ENCODE data around the gene SSNA1. TPM values are rescaled to one million over a fixed set of nuclear protein-coding genes. Genes with fewer than 3 reads are reported as not detected.

The SSNA1 gene
- total and polyA plus RNA-seq, 2 donors (not counting 1 experiment from before 2014, with no cell fraction given): 37.7 to 56.3 TPM

DNA sequence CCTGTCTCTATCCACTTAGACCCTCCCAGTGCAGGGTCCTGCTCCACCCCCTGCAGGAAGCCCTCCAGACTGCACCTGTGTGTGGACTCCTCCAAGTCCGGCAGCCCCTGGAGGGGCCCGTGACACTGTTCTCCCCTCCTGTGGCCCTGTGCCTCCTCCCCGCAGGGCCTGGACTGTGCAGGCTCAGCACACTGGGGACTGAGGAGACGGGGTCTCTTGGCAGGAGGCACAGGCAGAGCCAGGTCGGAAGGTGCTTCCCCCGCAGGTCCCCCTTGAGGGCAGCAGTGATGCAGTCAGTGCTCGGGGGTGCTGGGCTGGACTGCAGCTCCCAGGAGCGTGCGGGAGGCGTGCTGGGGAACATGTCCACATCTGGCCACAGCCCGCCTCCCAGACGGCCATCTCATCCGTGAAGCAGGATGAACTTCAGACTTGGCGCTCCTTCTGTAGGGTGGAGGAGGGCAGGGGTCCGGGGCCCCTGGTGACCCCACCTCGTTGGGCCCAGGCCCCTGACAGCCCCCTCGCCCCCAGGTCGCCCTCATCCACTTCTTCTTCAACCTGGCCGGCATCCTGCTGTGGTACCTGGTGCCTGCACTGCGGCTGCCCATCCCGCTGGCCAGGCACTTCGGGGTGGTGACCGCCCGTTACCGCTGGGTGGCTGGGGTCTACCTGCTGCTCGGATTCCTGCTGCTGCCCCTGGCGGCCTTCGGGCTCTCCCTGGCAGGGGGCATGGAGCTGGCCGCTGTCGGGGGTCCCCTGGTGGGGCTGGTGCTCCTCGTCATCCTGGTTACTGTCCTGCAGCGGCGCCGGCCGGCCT lies 47.2 kb downstream of the SSNA1 start:
- peaks cover 13% of the 10 kb centered on the region for H3K79me2 ChIP-seq (ENCODE audit: control insufficient read depth, insufficient read depth, low read length)
- H3K4me3 ChIP-seq (replicated peaks in 1 of 4; ENCODE audit: control extremely low read depth in 1 of 4, insufficient read depth in 1 of 4, low read depth in 3 of 4, low read length in 4 of 4): no peak overlapping the region
- H3K4me2 ChIP-seq (ENCODE audit: extremely low read depth, insufficient read depth, low read length): no peak overlapping the region
- no peak for DNase-seq (ENCODE audit: low read depth in 2 of 2)
- TF ChIP-seq EZH2 (IDR thresholded peaks at IDR 0.05; ENCODE audit: low read length, missing control alignments) (no peak), CTCF (conservative IDR thresholded peaks at IDR 0.05 in 1 of 2, IDR thresholded peaks at IDR 0.05 in 1 of 2; ENCODE audit: low read depth in 1 of 2, low read length in 2 of 2) (no peak)
- H3K36me3 ChIP-seq (ENCODE audit: control insufficient read depth, insufficient read depth, low read length): no peaks in the 10 kb centered on the region
- H3K27ac ChIP-seq (ENCODE audit: insufficient read depth, low read length): no peak overlapping the region
- peaks cover 2% of the 10 kb centered on the region for H3K4me1 ChIP-seq (ENCODE audit: control insufficient read depth, extremely low read depth, insufficient read depth, low read length)
- H2AFZ ChIP-seq (ENCODE audit: low read length): no peak overlapping the region
- no peaks in the 10 kb centered on the region for H4K20me1 ChIP-seq (ENCODE audit: control insufficient read depth, extremely low read depth, insufficient read depth, low read length)
- H3K9me3 ChIP-seq (ENCODE audit: control insufficient read depth, insufficient read depth, low read depth, low read length): no peaks in the 10 kb centered on the region
- no peak overlapping the region for H3K9ac ChIP-seq (ENCODE audit: insufficient read depth, low read length)
- H3K27me3 ChIP-seq (ENCODE audit: control insufficient read depth, insufficient read depth, low read length): no peaks in the 10 kb centered on the region

GRCh38 chr9:137236238-137236935 lies 47.9 kb downstream of the SSNA1 start:
- Histone ChIP-seq H3K9ac (ENCODE audit: insufficient read depth, low read length) (no peak overlapping the region), H3K79me2 (ENCODE audit: control insufficient read depth, insufficient read depth, low read length) (peaks cover 13% of the 10 kb centered on the region), H3K27me3 (ENCODE audit: control insufficient read depth, insufficient read depth, low read length) (no peaks in the 10 kb centered on the region), H3K36me3 (ENCODE audit: control insufficient read depth, insufficient read depth, low read length) (no peaks in the 10 kb centered on the region), H3K4me1 (ENCODE audit: control insufficient read depth, extremely low read depth, insufficient read depth, low read length) (peaks cover 2% of the 10 kb centered on the region), H3K4me3 (replicated peaks in 1 of 4; ENCODE audit: control extremely low read depth in 1 of 4, insufficient read depth in 1 of 4, low read depth in 3 of 4, low read length in 4 of 4) (peak overlapping the region in 1 of 4 experiments; percentile 7), H3K9me3 (ENCODE audit: control insufficient read depth, insufficient read depth, low read depth, low read length) (no peaks in the 10 kb centered on the region), H4K20me1 (ENCODE audit: control insufficient read depth, extremely low read depth, insufficient read depth, low read length) (no peaks in the 10 kb centered on the region), H3K4me2 (ENCODE audit: extremely low read depth, insufficient read depth, low read length) (no peak overlapping the region), H3K27ac (ENCODE audit: insufficient read depth, low read length) (no peak overlapping the region), H2AFZ (ENCODE audit: low read length) (no peak overlapping the region)
- DNase-seq (ENCODE audit: low read depth in 2 of 2): peak; percentile 60 to 62
- TF ChIP-seq EZH2 (IDR thresholded peaks at IDR 0.05; ENCODE audit: low read length, missing control alignments): no peak
- TF ChIP-seq CTCF (conservative IDR thresholded peaks at IDR 0.05 in 1 of 2, IDR thresholded peaks at IDR 0.05 in 1 of 2; ENCODE audit: low read depth in 1 of 2, low read length in 2 of 2): peak; percentile 79 to 81

DNA sequence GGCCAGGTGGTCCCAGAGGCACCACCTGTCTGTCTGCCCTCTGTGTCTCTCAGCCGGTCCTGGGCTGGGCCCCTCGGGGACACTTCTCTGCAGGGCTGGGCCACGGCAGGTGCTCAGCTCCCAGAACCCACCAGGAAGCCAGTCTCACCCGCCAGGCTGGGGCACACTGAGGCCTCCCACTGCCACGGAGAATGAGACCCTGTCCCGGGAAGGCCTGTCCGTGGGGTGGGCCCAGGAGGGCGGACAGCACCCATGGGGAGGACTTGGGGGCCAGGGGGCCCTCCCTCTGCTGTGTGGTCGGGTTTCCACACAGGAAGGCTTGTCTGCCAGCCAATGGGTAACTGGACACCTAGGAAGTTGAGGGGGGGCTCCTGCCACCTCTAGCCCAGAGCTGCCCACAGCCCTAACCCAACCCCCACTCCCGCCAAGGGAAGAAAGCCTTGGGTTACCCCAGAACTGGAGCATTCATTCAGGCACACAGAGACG lies 48.5 kb downstream of the SSNA1 start:
- Histone ChIP-seq H3K9ac (ENCODE audit: insufficient read depth, low read length) (no peak overlapping the region), H3K79me2 (ENCODE audit: control insufficient read depth, insufficient read depth, low read length) (peaks cover 18% of the 10 kb centered on the region), H3K4me2 (ENCODE audit: extremely low read depth, insufficient read depth, low read length) (no peak overlapping the region), H4K20me1 (ENCODE audit: control insufficient read depth, extremely low read depth, insufficient read depth, low read length) (no peaks in the 10 kb centered on the region), H3K4me1 (ENCODE audit: control insufficient read depth, extremely low read depth, insufficient read depth, low read length) (peaks cover 2% of the 10 kb centered on the region), H3K4me3 (replicated peaks in 1 of 4; ENCODE audit: control extremely low read depth in 1 of 4, insufficient read depth in 1 of 4, low read depth in 3 of 4, low read length in 4 of 4) (no peak overlapping the region), H3K36me3 (ENCODE audit: control insufficient read depth, insufficient read depth, low read length) (peaks cover 3% of the 10 kb centered on the region), H2AFZ (ENCODE audit: low read length) (no peak overlapping the region), H3K9me3 (ENCODE audit: control insufficient read depth, insufficient read depth, low read depth, low read length) (no peaks in the 10 kb centered on the region), H3K27me3 (ENCODE audit: control insufficient read depth, insufficient read depth, low read length) (no peaks in the 10 kb centered on the region), H3K27ac (ENCODE audit: insufficient read depth, low read length) (no peak overlapping the region)
- TF ChIP-seq EZH2 (IDR thresholded peaks at IDR 0.05; ENCODE audit: low read length, missing control alignments) (no peak), CTCF (conservative IDR thresholded peaks at IDR 0.05 in 1 of 2, IDR thresholded peaks at IDR 0.05 in 1 of 2; ENCODE audit: low read depth in 1 of 2, low read length in 2 of 2) (no peak)
- no peak for DNase-seq (ENCODE audit: low read depth in 2 of 2)

Data from fibroblast of lung (primary cell).